Body of pancreas (tissue), 4 donors: ENCODE measurements around the gene DACH1.

Experiments
- CTCF ChIP-seq, 7 experiments: fragments of 450-650 bp in 4 of 7; fragments of 200-600 bp in 3 of 7; sonication (generic) in 3 of 7; IDR thresholded peaks; one replicate each; pipeline ENCODE4 v1.5.1; 2016 to 2019; ENCODE audit warnings: antibody characterized with exemption in 7 of 7
- POLR2A ChIP-seq, 3 donors: fragments of 450-650 bp; IDR thresholded peaks; one replicate each; pipeline ENCODE4 v1.6.1; 2016; ENCODE audit warnings: antibody characterized with exemption in 3 of 3, mild to moderate bottlenecking in 2 of 3

- TF ChIP-seq CTCF (IDR thresholded peaks at IDR 0.05) (no peak), POLR2A (IDR thresholded peaks at IDR 0.05) (no peak)
These were observed 406.8 kb downstream of the DACH1 start for GRCh38 chr13:71460211-71460610.
